Activated CD4-positive, CD25-positive, alpha-beta regulatory T cell (primary cell): ENCODE results near the gene SPATC1L.

ENCODE experiments used
- DNase-seq, 4 experiments: peaks; one replicate each; lab custom pipeline; 2025; lab: John Stamatoyannopoulos, UW

The SPATC1L gene

GRCh38 chr21:46131838-46132651, 52.2 kb downstream of the SPATC1L start:
- DNase-seq, result no peak

DNA sequence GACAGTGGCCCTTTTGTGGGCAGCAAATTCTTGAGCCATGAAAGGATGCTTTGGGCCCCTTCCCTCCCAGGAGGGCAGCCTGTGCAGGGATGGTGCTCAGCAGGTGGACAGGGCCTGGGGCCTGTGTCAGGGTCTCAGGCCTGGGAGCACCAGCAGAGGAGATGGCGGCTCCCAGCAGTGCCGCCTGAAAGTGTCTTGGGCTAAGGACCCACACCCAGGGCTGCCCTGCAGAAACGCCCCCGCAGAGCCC, 52.7 kb downstream of the SPATC1L start:
- DNase-seq, result no peak

DNA sequence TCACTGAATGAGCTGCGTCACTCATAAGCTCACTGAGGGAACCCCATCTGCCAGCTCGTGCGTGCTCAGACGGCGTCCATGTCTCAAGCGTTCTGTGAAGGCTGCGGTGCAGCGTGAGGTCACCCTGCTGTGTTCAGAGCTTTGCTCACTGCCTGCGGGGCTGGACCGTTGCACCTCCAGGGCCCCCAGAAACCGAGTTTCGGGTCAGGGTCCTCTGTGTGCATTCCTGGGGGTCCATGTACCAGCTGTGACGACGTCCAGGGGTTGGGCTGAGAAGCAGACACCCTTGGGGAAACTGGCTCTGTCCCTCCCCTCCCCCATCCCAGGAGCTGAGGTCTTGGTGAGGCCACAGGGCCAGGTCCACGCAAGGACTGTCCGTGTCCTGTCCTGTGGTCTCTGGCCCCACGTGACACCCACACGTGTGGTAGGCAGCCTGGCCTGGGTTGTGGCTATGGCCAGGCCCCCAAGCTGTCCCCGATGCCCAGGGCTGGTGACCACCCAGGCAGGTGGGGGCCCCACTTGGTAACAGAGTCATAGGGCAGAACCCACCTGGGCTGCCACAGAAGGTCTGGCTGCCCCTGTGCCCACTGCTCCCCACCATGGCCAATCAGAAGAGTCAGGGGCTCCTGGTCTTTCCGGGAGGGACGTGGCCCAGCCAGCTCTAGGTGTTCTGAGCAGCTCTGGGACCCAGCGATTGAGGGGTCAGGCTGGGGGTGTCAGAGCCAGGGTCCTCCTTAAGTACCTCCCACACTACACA, 53.2 kb downstream of the SPATC1L start:
- no peak for DNase-seq

- no peak for DNase-seq
These were observed 54.2 kb downstream of the SPATC1L start for GRCh38 chr21:46129846-46130651.

- no peak for DNase-seq
These were observed 55.2 kb downstream of the SPATC1L start for GRCh38 chr21:46128933-46129571.

GRCh38 chr21:46128106-46128932, 55.9 kb downstream of the SPATC1L start:
- no peak for DNase-seq

DNA sequence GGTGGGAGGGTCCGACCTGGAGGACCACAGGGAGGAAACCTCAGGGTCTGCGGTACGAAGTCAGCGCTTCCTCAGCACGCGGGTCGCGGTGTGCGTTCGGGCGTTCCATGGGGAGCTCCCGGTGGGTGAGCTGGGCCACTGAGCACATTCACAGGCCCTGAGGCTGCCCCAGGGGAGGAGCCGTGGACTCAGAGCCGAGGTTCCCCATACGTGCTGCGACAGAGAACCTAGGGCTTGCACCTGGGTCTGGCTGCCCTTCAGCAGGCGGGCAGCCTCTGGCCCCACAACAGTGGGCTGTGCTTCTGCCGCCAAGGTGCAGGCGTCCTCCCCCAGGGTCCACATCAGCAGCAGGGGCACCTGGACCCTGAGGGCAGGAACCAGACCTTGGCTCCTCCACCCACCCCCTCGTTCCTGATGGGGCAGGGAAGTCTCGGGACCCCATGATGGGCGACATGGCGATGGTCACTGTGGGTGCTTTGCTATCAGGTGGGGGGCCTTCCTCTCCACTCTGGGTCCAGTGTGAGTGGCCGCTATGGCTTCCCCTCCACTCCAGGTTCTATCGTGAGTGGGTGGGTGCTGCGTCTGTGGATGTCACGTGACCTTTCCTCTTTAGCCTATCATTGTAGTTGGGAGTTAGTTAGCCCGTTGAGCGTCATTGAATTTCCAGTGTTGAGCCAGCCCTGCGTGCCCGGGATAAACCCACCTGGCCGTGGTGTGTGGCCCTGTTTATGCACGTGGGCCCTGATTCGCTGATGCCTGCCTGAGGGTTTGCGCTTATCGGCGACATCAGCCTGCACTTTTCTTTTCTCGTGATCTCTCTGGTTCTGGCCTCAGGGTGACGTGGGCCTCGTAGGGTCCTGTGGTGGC, 56.8 kb downstream of the SPATC1L start:
- no peak for DNase-seq

GRCh38 chr21:46126309-46127238, 57.7 kb downstream of the SPATC1L start:
- no peak for DNase-seq

DNA sequence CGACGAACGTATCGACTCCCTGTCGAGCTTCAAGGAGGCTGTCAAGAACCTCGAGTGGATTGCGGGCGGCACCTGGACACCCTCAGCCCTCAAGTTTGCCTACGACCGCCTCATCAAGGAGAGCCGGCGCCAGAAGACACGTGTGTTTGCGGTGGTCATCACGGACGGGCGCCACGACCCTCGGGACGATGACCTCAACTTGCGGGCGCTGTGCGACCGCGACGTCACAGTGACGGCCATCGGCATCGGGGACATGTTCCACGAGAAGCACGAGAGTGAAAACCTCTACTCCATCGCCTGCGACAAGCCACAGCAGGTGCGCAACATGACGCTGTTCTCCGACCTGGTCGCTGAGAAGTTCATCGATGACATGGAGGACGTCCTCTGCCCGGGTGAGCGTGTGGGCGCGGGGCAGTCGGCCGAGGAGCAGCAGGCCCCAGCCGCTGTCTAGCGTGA, 58.4 kb downstream of the SPATC1L start:
- no peak for DNase-seq

DNA sequence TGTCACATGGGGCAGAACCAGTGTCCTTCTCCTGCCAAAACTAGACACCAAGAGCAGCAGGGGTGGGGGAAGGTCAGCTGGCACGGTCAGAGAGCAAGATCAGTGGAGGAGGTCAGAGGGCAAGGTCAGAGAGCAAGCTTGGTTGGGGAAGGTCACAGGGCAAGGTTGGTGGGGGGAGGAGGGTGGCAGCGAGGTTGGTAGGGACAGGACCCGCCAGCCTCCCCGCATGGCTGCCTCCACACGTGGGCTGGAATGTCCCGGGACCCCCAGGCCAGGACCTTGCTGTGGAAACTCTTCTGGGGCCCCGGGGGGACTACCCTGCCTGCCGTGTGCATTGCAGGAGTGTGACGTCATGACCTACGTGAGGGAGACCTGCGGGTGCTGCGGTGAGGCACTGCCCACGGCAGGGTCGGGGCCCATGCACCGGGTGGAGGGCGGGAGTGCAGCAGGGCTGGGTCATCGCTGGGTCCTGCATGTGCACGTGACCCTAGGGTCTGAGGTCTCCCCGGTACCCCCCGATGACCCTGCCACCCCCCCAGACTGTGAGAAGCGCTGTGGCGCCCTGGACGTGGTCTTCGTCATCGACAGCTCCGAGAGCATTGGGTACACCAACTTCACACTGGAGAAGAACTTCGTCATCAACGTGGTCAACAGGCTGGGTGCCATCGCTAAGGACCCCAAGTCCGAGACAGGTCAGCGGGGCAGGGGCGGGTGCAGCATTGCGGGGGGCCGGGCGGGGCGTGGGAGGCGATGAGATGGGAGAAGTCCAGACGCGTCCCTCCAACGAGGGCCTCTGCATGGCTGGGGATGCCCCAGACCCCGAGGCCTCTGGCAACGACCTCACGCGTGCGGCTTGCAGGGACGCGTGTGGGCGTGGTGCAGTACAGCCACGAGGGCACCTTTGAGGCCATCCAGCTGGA, 59.1 kb downstream of the SPATC1L start:
- no peak for DNase-seq

GRCh38 chr21:46124083-46124925, 60.0 kb downstream of the SPATC1L start:
- DNase-seq, result no peak

DNA sequence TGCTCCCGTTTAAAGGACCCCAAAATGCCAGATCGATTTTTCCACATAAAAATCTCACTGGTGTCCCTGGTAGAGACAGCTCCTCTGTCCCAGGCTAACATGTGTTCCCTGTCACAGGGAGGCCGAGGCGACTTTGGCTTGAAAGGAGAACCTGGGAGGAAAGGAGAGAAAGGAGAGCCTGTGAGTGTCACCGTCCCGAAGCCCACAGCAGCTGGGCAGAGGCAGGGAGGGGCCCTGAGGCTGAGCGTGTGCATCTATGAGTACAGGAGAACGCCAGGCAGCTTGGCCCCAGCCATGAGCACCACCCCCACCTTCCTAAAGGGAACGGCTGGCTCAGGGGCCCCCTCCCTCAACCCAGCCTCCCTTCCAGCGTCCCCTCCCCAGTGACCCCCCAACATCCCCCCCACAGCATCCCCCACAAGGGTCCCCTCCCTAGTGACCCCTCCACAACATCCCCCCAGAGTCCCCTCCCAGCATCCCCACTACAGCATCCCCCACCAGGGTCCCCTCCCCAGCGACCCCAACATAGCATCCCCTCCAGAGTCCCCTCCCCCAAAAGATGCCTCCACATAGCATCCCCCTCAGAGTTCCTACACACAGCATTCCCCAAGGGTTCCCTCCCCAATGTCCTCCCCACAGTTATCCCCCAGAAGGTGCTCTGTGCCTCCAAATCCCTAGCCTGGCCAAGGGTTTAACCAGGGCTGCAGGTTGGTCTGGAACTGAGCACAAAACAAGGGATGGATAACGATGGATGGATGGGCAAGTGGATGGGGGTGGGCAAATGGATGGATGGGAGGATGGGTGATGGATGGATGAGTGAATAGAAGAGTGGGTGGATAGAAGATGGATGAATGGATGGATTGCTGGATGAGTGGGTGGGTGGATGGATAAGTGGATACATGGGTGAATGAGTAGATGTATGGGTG, 61.2 kb downstream of the SPATC1L start:
- DNase-seq, result no peak

DNA sequence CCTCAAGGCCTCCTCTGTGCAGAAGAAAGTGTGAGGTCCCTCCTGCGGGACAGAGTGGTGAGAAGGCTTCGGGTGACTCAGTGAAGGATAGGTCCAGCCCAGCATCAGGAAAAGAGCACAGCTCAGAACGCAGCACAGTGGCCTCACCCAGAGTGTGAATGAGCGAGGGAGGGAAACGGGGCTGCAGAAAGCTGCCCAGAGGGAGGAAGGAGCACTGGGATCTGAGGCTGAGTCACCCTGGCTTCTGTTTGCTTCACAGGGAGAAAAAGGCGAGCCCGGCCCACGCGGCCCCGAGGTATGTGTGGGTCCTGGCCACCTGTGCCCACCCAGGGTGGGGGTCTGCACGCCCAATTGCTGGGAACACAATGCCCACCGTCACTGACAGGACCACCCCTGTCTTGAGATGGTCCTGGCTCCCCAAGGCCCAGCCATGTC, 62.0 kb downstream of the SPATC1L start:
- DNase-seq, result no peak

GRCh38 chr21:46121286-46122221, 62.7 kb downstream of the SPATC1L start:
- DNase-seq, result no peak
